ENCODE data around the gene LYAR. TPM values are rescaled to one million over a fixed set of nuclear protein-coding genes. Genes with fewer than 3 reads are reported as not detected.

The LYAR gene
- total RNA-seq, 1 donor from 2014 or later, result 18.4 TPM

GRCh38 chr4:4317496-4318232, 27.7 kb upstream of the LYAR start:
- no peak for DNase-seq (ENCODE audit: extremely low read depth, low read depth, low spot score)

GRCh38 chr4:4316150-4316495, 26.2 kb upstream of the LYAR start:
- DNase-seq (ENCODE audit: extremely low read depth, low read depth, low spot score), result no peak

- DNase-seq (ENCODE audit: extremely low read depth, low read depth, low spot score), result no peak
Measured at GRCh38 chr4:4315461-4316149, 25.7 kb upstream of the LYAR start.

GRCh38 chr4:4311193-4311592, 21.2 kb upstream of the LYAR start:
- no peak for DNase-seq (ENCODE audit: extremely low read depth, low read depth, low spot score)

- DNase-seq (ENCODE audit: extremely low read depth, low read depth, low spot score), result no peak
Measured at GRCh38 chr4:4308800-4309441, 19.0 kb upstream of the LYAR start.

- DNase-seq (ENCODE audit: extremely low read depth, low read depth, low spot score), result no peak
Measured at GRCh38 chr4:4306920-4307319, 17.0 kb upstream of the LYAR start.

GRCh38 chr4:4302416-4302815, 12.5 kb upstream of the LYAR start:
- DNase-seq (ENCODE audit: extremely low read depth, low read depth, low spot score), result no peak

GRCh38 chr4:4302001-4302400, 12.0 kb upstream of the LYAR start:
- DNase-seq (ENCODE audit: extremely low read depth, low read depth, low spot score), result no peak

GRCh38 chr4:4299006-4299405, 9.1 kb upstream of the LYAR start:
- no peak for DNase-seq (ENCODE audit: extremely low read depth, low read depth, low spot score)

GRCh38 chr4:4296283-4296846, 6.4 kb upstream of the LYAR start:
- DNase-seq (ENCODE audit: extremely low read depth, low read depth, low spot score), result no peak

- no peak for DNase-seq (ENCODE audit: extremely low read depth, low read depth, low spot score)
Measured at GRCh38 chr4:4293279-4293678, 3.3 kb upstream of the LYAR start.

GRCh38 chr4:4289597-4289940, 385 bp downstream of the LYAR start:
- no peak for DNase-seq (ENCODE audit: extremely low read depth, low read depth, low spot score)

- no peak for DNase-seq (ENCODE audit: extremely low read depth, low read depth, low spot score)
Measured at GRCh38 chr4:4289055-4289454, 899 bp downstream of the LYAR start.

- DNase-seq (ENCODE audit: extremely low read depth, low read depth, low spot score), result no peak
Measured at GRCh38 chr4:4288098-4288497, 1.9 kb downstream of the LYAR start.

GRCh38 chr4:4284827-4285618, 4.9 kb downstream of the LYAR start:
- DNase-seq (ENCODE audit: extremely low read depth, low read depth, low spot score), result no peak

GRCh38 chr4:4281787-4282186, 8.2 kb downstream of the LYAR start:
- DNase-seq (ENCODE audit: extremely low read depth, low read depth, low spot score), result no peak

GRCh38 chr4:4277531-4277930, 12.4 kb downstream of the LYAR start:
- no peak for DNase-seq (ENCODE audit: extremely low read depth, low read depth, low spot score)

GRCh38 chr4:4274226-4274625, 15.7 kb downstream of the LYAR start:
- DNase-seq (ENCODE audit: extremely low read depth, low read depth, low spot score), result no peak

- DNase-seq (ENCODE audit: extremely low read depth, low read depth, low spot score), result no peak
Measured at GRCh38 chr4:4271912-4272311, 18.0 kb downstream of the LYAR start.

GRCh38 chr4:4270529-4270928, 19.4 kb downstream of the LYAR start:
- DNase-seq (ENCODE audit: extremely low read depth, low read depth, low spot score), result no peak

- DNase-seq (ENCODE audit: extremely low read depth, low read depth, low spot score), result no peak
Measured at GRCh38 chr4:4269856-4270255, 20.1 kb downstream of the LYAR start.

All from glomerular endothelial cell (primary cell).